Activated T-cell treated with anti-CD3 and anti-CD28 coated beads, Interleukin-2, amount 50 U/mL, for 24 hours (primary cell): ENCODE measurements around the gene CYP4F2.
"Not testable (repeated sequence)": the region's sequence is repeated elsewhere in the genome, so short reads cannot be mapped to it uniquely, and the experiment has no call there.

ENCODE experiments used
- DNase-seq: peaks from one replicate; pipeline ENCODE4 v3.0.0-alpha.2; 2020
- H3K27ac Mint-ChIP-seq: 2 replicates; pipeline ENCODE4 v1.8.0; 2020; ENCODE audit warnings: mild to moderate bottlenecking, mixed read lengths
- H3K27me3 Mint-ChIP-seq: 2 replicates; pipeline ENCODE4 v1.8.0; 2020; ENCODE audit warnings: mixed read lengths
- H3K36me3 Mint-ChIP-seq: 2 replicates; pipeline ENCODE4 v1.8.0; 2020; ENCODE audit warnings: low read depth, mixed read lengths
- H3K4me1 Mint-ChIP-seq: 2 replicates; pipeline ENCODE4 v1.8.0; 2020; ENCODE audit warnings: low read depth, mixed read lengths
- H3K4me3 Mint-ChIP-seq: 2 replicates; pipeline ENCODE4 v1.8.0; 2020; ENCODE audit warnings: mild to moderate bottlenecking, moderate library complexity, mixed read lengths
- H3K9me3 Mint-ChIP-seq: 2 replicates; pipeline ENCODE4 v1.8.0; 2020; ENCODE audit warnings: mixed read lengths

Gene CYP4F2

DNA sequence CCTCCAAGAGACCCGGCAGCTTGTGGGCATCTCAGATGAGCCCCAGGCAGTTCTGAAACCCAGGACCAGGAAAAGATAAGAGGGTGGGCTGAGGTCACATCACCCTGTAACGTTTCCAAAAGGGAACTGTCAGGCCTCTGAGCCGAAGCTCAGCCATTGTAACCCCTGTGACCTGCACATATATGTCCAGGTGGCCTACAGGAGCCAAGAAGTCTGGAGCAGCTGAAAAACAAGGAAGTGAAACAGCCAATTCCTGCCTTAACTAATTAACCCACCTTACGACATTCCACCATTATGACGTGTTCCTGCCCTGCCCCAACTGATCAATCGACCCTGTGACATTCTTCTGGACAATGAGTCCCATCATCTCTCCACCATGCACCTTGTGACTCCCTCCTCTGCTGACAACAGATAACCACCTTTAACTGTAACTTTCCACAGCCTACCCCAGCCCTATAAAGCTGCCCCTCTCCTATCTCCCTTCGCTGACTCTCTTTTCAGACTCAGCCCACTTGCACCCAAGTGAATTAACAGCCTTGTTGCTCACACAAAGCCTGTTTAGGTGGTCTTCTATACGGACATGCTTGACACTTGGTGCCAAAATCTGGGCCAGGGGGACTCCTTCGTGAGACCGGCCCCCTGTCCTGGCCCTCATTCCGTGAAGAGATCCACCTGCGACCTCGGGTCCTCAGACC lies 69.1 kb downstream of the CYP4F2 start:
- H3K4me3 Mint-ChIP-seq, DNase-seq, H3K9me3 Mint-ChIP-seq, H3K27ac Mint-ChIP-seq, H3K27me3 Mint-ChIP-seq, H3K36me3 Mint-ChIP-seq, H3K4me1 Mint-ChIP-seq: not testable (repeated sequence)

DNA sequence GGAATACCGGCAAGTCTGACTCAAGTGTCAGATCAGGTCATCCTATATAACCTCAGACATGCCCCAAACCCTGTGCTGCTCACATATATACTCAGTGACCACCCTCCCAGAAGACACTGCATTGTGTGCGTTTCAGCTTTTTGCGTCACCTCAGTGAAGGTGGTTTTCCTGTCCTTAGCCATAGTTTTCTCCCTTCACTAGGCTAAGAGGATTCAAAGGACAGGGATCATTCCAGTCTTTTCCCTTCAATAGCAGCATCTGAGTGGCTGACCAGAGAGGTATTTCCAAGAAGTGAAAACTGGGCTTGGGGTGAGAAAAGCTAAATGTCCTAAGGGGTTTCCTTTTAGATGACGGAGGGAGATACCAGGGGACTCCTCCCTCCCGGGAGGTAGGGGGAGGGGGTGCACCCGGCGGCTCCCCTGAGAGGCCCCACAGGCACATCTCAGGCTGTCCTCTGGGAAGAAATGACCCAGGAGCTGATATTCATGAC lies 69.7 kb downstream of the CYP4F2 start:
- no peaks in the 10 kb centered on the region for H3K4me1 Mint-ChIP-seq
- H3K27me3 Mint-ChIP-seq = no peaks in the 10 kb centered on the region
- no peak overlapping the region for H3K4me3 Mint-ChIP-seq
- no peaks in the 10 kb centered on the region for H3K9me3 Mint-ChIP-seq
- H3K27ac Mint-ChIP-seq = no peak overlapping the region
- no peaks in the 10 kb centered on the region for H3K36me3 Mint-ChIP-seq
- no peak for DNase-seq
